SK-N-SH treated with all-trans-retinoic acid at 6 μM for 48 hours (cell line): ENCODE results near the gene ARHGAP15.

Source experiments
- CSDC2 ChIP-seq: fragments of 250-450 bp; sonication (Bioruptor Pico); IDR thresholded peaks from 2 replicates; pipeline ENCODE4 v1.5.0; 2020; ENCODE audit warnings: mild to moderate bottlenecking, moderate library complexity
- TCF4 ChIP-seq: fragments of 250-450 bp; sonication (Bioruptor Pico); IDR thresholded peaks from 2 replicates; pipeline ENCODE4 v1.8.0; 2021; ENCODE audit warnings: mild to moderate bottlenecking, moderate library complexity, borderline replicate concordance

DNA sequence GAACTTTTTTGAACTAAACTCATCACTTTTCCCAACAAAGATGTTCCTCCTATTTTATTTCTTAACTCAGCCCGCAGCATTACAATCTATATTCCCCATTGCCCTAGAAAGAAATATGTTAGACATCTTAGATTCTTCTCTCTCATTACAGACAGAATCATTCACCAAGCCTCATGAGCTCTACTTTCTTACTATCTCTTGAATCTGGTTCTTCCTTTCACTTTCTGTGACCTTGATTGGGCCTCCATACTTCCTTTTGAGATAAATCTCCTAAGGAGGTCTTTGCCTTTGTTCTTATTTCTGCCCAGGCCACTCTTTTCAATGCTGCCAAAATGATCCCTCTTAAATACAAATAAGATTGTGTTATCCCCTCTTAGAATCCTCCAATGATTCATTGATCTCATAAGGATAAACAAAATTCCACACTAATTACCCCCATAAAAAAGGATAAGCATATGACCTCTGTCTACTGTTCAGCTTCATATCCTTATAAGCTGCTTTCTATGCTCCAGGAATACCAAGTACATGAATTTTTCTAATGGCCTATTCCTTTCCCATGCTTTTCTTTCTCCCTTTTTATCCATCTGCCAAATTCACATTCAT is 400.0 kb downstream of the ARHGAP15 start:
- TF ChIP-seq CSDC2 (CRISPR knock-in tag) (no peak), TCF4 (no peak)
